ENCODE results near the gene NKX1-1. TPM values are rescaled to one million over a fixed set of nuclear protein-coding genes. Genes with fewer than 3 reads are reported as not detected.

The NKX1-1 gene
- polyA plus RNA-seq, 1 donor from 2014 or later: not detected

DNA sequence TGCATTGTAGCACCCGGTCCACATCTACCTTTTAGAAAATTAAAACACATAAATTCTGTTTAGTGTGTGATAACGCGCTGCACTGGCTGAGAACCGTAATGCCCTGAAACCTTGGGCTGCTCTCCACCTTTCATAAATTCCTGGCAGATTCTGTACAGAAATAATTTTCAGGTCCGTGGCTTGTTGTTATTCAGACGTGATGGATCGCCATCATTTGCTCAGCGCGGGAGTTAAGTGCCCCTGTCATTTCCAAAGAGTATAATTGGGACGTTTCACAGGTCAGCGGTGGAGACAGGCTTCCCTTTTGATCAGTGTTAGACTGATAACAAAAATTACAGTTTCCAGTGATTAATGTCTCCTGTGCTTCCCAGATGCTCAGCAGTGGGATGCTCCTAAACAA lies 42.7 kb downstream of the NKX1-1 start:
- H3K9ac ChIP-seq (ENCODE audit: low read length): no peak overlapping the region
- no peaks in the 10 kb centered on the region for H3K27me3 ChIP-seq (ENCODE audit: insufficient read depth, low read depth, low read length)
- no peak overlapping the region for H3K4me3 ChIP-seq (ENCODE audit: low read length)
- H3F3A ChIP-seq (ENCODE audit: insufficient read depth, low read length, poor library complexity, severe bottlenecking): no peaks in the 10 kb centered on the region
- peak; percentile 68 for TF ChIP-seq POLR2AphosphoS5 (IDR thresholded peaks at IDR 0.05)
- peak; percentile 52 for TF ChIP-seq EP300 (conservative IDR thresholded peaks at IDR 0.05; ENCODE audit: poor library complexity, severe bottlenecking)
- no peak for TF ChIP-seq EZH2 (IDR thresholded peaks at IDR 0.05; ENCODE audit: borderline replicate concordance, insufficient read depth, low read length, poor library complexity, severe bottlenecking)
- no peaks in the 10 kb centered on the region for H3K36me3 ChIP-seq (ENCODE audit: insufficient read depth, low read length)
- H2AFZ ChIP-seq (ENCODE audit: low read depth, low read length): no peak overlapping the region
- H4K20me1 ChIP-seq (ENCODE audit: insufficient read depth): no peaks in the 10 kb centered on the region
- H3K9me2 ChIP-seq (ENCODE audit: insufficient read depth, low read length): no peaks in the 10 kb centered on the region
- H3K4me2 ChIP-seq (ENCODE audit: low read length): no peak overlapping the region
- no peaks in the 10 kb centered on the region for H3K79me2 ChIP-seq (replicated peaks; ENCODE audit: insufficient read depth, low read length)
- H3K9me3 ChIP-seq (ENCODE audit: low read length): no peaks in the 10 kb centered on the region
- peak overlapping the region; percentile 51 for H3K27ac ChIP-seq (ENCODE audit: low read length)

DNA sequence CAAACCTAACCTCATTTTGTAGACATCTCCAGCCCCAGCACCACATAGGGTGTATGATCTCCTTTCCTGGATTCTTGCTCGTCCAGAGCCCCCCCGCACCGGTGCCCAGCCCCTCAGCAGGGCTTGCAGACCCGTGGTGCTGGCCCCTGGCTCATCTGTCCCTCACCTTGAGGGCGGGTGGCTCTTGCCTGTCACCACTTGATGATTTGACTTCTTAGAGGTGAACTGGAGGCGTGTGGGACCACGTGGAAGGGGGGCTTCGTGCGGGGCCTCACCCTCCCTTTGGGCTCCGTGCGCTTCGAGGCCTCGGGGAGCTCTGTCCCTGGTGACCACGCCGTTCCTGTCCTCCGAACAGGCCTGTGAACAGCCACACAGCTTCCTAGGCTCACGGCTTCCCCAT lies 43.7 kb downstream of the NKX1-1 start:
- TF ChIP-seq SMC3 (conservative IDR thresholded peaks at IDR 0.05; ENCODE audit: poor library complexity) (no peak), MXI1 (conservative IDR thresholded peaks at IDR 0.05; ENCODE audit: poor library complexity, severe bottlenecking) (no peak), RAD21 (conservative IDR thresholded peaks at IDR 0.05) (no peak), POLR2AphosphoS5 (IDR thresholded peaks at IDR 0.05) (no peak), TAF1 (IDR thresholded peaks at IDR 0.05; ENCODE audit: low read depth) (no peak)
- Histone ChIP-seq H3K27me3 (ENCODE audit: insufficient read depth, low read depth, low read length) (no peaks in the 10 kb centered on the region), H2AFZ (ENCODE audit: low read depth, low read length) (no peak overlapping the region), H3K27ac (ENCODE audit: low read length) (no peak overlapping the region), H3K36me3 (ENCODE audit: insufficient read depth, low read length) (no peaks in the 10 kb centered on the region), H4K20me1 (ENCODE audit: insufficient read depth) (no peaks in the 10 kb centered on the region), H3K9me2 (ENCODE audit: insufficient read depth, low read length) (no peaks in the 10 kb centered on the region), H3K9me3 (ENCODE audit: low read length) (no peaks in the 10 kb centered on the region), H3F3A (ENCODE audit: insufficient read depth, low read length, poor library complexity, severe bottlenecking) (no peaks in the 10 kb centered on the region), H3K4me3 (ENCODE audit: low read length) (no peak overlapping the region), H3K4me2 (ENCODE audit: low read length) (no peak overlapping the region), H3K9ac (ENCODE audit: low read length) (no peak overlapping the region), H3K79me2 (replicated peaks; ENCODE audit: insufficient read depth, low read length) (no peaks in the 10 kb centered on the region)

DNA sequence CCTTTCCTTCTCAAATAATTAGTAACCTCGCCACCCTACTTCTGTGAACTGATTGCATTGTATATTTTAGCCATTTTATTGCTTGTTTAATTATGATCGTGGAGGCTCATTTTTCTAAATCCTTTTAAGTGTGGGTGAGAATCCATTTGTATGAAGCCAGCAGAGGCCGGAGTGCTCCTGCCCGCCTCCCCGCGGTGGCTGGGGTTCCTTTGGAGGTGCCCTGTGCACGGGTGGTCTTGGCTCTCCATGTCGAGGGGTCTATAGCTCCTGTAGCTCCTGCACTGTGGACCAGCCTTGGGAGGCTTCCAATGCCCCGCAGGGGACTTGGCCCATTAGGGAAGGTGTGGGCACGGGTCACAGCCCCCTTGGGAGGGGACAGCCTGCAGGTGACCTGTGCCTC lies 44.2 kb downstream of the NKX1-1 start:
- TF ChIP-seq RAD21 (conservative IDR thresholded peaks at IDR 0.05) (no peak), SMC3 (conservative IDR thresholded peaks at IDR 0.05; ENCODE audit: poor library complexity) (no peak), EZH2 (IDR thresholded peaks at IDR 0.05; ENCODE audit: borderline replicate concordance, insufficient read depth, low read length, poor library complexity, severe bottlenecking) (no peak), MXI1 (conservative IDR thresholded peaks at IDR 0.05; ENCODE audit: poor library complexity, severe bottlenecking) (no peak), TAF1 (IDR thresholded peaks at IDR 0.05; ENCODE audit: low read depth) (no peak), EP300 (conservative IDR thresholded peaks at IDR 0.05; ENCODE audit: poor library complexity, severe bottlenecking) (no peak), POLR2AphosphoS5 (IDR thresholded peaks at IDR 0.05) (no peak)
- TF ChIP-seq, protein P1, sequence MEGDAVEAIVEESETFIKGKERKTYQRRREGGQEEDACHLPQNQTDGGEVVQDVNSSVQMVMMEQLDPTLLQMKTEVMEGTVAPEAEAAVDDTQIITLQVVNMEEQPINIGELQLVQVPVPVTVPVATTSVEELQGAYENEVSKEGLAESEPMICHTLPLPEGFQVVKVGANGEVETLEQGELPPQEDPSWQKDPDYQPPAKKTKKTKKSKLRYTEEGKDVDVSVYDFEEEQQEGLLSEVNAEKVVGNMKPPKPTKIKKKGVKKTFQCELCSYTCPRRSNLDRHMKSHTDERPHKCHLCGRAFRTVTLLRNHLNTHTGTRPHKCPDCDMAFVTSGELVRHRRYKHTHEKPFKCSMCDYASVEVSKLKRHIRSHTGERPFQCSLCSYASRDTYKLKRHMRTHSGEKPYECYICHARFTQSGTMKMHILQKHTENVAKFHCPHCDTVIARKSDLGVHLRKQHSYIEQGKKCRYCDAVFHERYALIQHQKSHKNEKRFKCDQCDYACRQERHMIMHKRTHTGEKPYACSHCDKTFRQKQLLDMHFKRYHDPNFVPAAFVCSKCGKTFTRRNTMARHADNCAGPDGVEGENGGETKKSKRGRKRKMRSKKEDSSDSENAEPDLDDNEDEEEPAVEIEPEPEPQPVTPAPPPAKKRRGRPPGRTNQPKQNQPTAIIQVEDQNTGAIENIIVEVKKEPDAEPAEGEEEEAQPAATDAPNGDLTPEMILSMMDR (IDR thresholded peaks at IDR 0.05; ENCODE audit: poor library complexity, severe bottlenecking): no peak
- TF ChIP-seq, protein P2, sequence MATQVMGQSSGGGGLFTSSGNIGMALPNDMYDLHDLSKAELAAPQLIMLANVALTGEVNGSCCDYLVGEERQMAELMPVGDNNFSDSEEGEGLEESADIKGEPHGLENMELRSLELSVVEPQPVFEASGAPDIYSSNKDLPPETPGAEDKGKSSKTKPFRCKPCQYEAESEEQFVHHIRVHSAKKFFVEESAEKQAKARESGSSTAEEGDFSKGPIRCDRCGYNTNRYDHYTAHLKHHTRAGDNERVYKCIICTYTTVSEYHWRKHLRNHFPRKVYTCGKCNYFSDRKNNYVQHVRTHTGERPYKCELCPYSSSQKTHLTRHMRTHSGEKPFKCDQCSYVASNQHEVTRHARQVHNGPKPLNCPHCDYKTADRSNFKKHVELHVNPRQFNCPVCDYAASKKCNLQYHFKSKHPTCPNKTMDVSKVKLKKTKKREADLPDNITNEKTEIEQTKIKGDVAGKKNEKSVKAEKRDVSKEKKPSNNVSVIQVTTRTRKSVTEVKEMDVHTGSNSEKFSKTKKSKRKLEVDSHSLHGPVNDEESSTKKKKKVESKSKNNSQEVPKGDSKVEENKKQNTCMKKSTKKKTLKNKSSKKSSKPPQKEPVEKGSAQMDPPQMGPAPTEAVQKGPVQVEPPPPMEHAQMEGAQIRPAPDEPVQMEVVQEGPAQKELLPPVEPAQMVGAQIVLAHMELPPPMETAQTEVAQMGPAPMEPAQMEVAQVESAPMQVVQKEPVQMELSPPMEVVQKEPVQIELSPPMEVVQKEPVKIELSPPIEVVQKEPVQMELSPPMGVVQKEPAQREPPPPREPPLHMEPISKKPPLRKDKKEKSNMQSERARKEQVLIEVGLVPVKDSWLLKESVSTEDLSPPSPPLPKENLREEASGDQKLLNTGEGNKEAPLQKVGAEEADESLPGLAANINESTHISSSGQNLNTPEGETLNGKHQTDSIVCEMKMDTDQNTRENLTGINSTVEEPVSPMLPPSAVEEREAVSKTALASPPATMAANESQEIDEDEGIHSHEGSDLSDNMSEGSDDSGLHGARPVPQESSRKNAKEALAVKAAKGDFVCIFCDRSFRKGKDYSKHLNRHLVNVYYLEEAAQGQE (IDR thresholded peaks at IDR 0.05; ENCODE audit: borderline replicate concordance): no peak

More for the DNA sequence above, 44.2 kb downstream of the NKX1-1 start:
- H2AFZ ChIP-seq (ENCODE audit: low read depth, low read length): no peak overlapping the region
- no peak overlapping the region for H3K27ac ChIP-seq (ENCODE audit: low read length)
- no peaks in the 10 kb centered on the region for H4K20me1 ChIP-seq (ENCODE audit: insufficient read depth)
- no peaks in the 10 kb centered on the region for H3K79me2 ChIP-seq (replicated peaks; ENCODE audit: insufficient read depth, low read length)
- no peaks in the 10 kb centered on the region for H3F3A ChIP-seq (ENCODE audit: insufficient read depth, low read length, poor library complexity, severe bottlenecking)
- no peak overlapping the region for H3K4me2 ChIP-seq (ENCODE audit: low read length)
- no peaks in the 10 kb centered on the region for H3K36me3 ChIP-seq (ENCODE audit: insufficient read depth, low read length)
- no peaks in the 10 kb centered on the region for H3K9me3 ChIP-seq (ENCODE audit: low read length)
- H3K4me3 ChIP-seq (ENCODE audit: low read length): no peak overlapping the region
- H3K9me2 ChIP-seq (ENCODE audit: insufficient read depth, low read length): no peaks in the 10 kb centered on the region
- H3K9ac ChIP-seq (ENCODE audit: low read length): no peak overlapping the region
- no peaks in the 10 kb centered on the region for H3K27me3 ChIP-seq (ENCODE audit: insufficient read depth, low read depth, low read length)

Data from neural cell (in vitro differentiated cells).